NCI-H524 (cell line): ENCODE results near the gene SQOR.
"Not testable (repeated sequence)": the region's sequence is repeated elsewhere in the genome, so short reads cannot be mapped to it uniquely, and the experiment has no call there.

Experiments used
- DNase-seq, 2 experiments: peaks; one replicate each; lab custom pipeline; 2025; lab: John Stamatoyannopoulos, UW

SQOR gene

DNA sequence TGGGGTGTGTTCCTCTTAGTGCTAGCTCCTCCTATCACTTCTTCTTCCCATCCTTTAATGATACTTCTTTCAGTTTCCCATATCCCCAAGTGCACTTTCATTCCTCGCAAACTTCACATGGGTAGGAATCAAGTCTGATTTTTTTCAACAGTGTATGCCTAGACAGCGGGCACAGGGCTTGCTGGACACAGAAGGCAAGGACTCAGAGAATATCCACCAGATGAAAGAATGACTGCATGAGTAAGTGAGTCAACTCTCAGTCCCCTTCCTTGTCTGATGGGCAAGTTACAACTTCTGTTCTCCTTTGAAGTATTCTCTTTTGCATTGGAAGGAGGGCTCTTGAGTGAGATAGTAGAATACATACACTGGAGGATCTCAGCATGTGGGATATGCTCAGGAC, 3.1 kb upstream of the SQOR start:
- no peak for DNase-seq

DNA sequence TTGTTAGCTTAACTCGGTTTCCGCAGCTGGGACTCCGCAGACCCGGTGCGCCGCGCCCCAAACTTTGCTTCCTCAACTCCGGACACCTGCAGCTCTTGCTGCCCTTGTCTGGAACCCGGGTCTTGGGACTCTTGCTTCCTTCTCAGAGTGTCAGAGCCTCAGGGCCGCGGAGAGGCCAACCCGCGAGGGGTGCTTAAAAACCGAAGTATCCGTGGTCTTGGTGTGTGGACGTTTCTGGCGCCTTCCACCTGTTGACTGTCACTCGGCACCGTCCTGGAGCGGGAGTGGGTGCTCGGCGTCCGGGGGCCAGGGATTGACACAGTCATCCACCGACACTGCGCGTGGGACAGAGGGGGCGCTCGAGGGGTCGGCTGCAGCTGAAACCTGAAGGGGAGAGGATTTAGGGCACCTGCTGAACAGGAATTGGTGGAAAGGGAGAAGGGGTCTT, 386 bp downstream of the SQOR start:
- DNase-seq: peak in 1 of 2 experiments; percentile 49

DNA sequence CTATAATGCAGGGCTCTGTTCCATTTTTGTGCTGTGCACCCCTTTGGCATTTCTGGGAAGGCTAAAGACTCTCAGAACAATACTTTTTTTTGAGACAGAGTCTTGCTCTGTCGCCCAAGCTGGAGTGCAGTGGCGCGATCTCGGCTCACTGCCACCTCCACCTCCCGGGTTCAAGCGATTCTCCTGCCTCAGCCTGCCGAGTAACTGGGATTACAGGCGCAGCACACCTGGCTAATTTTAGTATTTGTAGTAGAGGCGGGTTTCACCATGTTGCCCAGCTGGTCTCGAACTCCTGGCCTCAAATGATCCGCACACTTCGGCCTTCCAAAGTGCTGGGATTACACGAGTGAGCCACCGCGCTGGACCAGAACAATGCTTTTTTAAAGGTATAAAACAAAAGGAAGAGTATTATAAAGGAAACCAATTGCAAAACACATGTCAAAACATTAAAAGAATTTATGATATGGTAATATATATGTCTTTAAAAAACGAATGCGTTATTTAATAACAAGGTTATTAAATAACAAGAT, 999 bp downstream of the SQOR start:
- DNase-seq: peak in 1 of 2 experiments; percentile 11

DNA sequence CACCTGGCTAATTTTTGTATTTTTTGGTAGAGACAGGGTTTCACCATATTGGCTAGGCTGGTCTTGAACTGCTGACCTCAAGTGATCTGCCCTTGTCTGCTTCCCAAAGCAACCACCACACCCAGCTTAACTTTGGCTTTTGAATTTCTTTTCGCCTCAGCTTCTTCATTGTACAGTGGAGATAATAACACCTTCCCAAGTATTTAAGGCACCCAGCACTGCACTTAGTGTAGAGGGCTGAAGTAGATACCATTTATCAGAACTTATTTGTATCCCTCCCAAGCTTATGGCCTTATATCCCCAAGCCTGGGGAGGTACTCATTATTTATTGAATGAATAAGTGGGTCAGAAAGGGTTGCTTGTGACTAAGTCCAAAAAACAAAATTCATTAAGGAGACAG, 2.3 kb downstream of the SQOR start:
- DNase-seq: no peak

DNA sequence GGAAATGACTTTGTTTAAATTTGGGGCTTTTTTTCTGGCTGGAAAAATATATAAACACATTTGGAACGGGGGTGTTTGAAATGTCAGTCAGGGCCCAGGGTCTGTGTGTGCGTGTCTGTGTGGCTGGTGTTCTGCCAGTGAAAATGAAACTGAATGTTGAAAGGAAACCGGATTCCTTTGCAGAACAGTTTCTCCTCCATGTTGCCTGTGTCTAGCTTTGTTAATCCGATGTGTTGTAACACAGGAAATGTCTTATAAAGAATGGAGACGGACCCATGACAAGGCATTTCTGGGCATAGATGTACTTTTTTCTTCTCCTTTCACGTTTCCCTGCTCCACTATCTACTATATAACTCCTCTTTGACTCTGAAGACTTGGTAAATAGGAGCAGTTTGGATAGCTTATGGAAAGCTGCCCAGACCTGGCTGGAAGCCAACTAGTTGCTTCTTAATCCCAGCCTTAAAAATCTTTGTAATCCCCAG, 2.8 kb downstream of the SQOR start:
- DNase-seq: peak; percentile 78 to 93

DNA sequence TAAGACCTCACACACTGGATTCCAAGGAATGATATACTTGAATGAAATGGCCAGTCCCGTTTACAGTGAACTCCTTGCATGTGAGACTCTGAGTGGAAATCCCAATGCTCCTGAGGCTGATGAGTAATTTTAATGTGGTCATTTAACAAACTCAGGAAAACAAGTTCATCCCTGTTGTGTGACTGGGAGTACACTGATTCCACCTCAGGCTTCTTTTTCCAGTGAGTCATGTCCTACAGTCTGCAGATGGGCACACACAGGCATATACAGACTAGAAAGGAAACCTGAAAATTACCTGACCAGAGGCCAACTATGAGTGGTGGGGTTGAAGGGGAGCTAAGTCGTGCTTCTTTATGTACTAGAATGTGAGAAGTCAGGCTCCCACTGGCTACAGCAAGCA, 5.8 kb downstream of the SQOR start:
- DNase-seq: no peak

DNA sequence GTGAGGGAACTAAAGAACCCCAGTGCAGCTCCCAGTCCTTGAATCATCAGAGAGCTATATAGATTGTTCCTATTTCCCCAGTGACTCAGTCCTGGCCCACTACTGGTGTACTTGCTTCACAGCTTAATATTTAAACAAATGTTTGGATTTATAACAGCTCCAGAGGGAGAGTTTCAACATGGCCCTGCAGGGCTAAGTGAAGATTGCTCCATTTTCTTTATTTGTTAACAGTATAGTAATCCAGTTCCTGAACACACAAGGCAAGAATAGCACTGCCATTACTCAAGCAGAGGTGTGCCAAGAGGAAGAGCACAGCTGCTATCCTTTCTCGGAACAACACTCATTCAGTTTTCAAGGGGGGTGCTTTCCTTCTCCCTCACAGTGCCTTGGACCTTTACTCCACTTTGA, 6.5 kb downstream of the SQOR start:
- DNase-seq: no peak

DNA sequence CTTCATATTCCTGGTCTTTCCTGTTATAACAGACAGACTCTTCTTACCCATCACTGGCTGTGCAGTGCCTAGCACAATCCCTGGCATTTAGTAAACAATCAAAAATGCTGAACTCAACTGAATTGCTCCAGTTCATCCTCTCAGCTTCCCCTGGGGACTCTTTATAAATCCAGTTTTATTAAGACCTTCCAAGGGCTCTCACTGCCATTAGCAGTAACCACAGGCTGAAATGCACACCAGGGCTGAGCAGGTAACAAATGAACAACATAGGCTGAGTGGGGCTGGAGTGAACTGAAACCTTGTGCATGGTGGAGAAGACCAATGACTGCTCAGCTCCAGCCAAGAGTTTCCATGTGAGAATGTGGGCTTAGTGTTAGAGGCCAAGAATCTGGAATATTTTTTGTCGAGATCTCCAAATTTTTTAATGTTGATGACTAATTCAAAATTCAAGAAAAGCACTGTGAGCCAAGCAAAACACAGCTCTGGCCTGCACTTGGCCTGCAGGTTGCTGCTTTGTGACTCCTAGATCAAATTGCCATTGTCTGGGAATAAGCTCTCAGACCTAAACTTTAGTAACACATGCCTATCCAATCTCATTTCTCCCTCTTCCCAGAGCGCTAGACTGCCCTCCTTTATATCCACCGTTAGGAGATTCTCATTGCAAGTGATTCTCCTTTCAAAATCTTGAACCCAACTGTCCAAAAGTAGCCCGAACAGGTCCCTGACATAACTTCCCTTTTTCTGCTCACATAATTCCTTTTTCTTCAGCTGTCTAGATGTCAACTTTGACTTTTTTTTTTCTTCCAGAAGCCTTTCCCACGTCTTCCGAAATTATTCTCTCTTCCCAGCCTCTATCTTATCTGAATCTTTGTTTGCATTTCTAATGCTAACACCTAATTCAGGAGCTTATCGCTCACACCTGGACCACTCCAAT, 7.4 kb downstream of the SQOR start:
- peak in 1 of 2 experiments; percentile 33 for DNase-seq

DNA sequence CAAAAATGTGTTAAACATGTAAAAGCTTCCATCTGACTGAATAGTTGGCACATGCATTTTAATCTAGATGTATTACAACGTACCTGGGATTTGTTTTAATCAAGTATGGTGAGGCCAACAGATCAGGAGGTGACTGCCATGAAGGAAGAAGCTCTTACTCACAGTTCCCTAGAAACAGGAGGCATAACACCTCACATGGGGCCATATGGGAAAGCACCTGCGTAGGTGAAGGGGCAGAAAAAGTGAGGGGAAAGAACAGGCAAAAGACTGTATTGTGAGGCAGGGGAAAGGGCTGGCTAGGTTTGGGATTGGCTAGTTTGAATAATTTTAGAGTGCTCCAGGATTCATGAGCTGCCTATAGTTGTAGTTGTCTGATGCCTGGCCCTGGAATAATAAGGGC, 9.6 kb downstream of the SQOR start:
- DNase-seq: no peak

DNA sequence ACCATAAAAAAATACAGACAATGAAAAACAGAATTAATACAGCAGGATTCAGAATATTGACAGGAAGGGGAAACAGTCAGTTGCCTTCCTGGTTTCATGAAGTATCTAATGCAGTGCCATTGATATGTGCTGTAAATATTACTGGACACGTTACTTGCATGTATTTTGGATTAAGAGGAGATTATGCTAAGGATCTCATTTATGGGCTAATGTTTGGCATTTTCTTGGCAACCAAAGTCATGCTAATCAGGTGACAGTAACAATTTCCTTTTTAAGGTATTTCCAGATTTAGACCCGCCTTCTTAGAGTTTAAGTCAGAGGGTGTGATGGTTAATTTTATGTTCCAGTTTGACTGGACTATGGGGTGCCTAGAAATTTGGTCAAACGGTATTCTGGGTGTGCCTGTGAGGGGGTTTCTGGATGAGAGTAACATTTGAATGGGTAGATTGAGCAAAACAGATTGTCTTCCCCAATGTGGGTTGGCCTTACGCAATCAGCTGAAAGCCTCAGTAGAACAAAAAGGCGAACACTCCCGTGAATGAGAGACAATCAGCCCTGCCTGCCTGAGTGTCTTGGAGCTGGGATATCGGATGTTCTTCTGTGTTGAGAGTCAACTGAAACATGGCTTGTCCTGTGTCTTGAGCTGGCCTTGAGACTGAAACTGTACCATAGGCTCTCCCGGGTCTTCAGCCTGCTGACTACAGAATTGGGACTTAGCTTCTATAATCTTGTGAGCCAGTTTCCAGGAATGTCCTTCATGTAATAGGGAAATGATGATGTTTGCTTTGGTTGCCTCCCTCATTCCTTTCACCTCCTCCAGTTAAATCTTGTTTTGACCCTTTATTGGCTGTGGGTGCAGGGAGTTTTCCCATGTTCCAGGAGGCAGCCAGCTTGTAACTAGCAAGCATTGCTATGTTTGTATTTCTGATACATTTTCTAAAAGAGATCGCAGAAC, 10.5 kb downstream of the SQOR start:
- DNase-seq: no peak

DNA sequence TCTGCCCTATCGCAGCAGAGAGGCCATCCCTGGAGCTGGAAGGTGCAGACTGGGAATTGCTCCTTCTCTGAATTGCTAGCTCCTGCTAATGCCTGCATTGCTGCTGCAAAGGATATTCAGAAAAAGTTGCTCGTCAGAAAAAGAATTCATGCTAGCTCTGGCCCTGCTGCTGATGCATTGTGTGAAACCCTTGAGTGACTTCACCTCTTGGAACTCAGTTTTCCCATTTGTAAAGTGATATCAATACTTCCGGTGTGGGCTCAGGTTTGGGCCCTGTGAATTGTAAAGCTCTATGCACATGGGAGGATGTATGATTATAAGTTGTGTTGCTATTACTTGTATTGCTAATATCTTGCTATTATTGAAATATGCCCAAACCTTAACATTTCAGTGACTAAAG, 11.4 kb downstream of the SQOR start:
- no peak for DNase-seq

DNA sequence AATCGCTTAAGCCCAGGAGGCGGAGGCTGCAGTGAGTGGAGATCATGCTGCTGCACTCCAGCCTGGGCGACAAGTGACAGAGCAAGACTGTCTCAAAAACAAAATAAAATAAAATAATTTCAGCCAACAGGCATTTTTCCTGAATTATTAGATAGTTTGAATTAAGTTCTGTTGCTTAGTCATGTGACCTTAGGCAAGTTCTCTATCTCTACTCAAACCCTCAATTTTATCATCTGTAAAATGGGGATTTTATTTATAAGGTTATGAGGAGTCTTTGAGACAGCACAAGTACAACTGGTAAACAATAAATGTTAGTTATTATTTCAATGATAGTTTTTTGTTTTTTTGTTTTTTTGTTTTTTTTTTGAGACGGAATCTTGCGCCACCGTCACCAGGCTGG, 13.0 kb downstream of the SQOR start:
- no peak for DNase-seq

DNA sequence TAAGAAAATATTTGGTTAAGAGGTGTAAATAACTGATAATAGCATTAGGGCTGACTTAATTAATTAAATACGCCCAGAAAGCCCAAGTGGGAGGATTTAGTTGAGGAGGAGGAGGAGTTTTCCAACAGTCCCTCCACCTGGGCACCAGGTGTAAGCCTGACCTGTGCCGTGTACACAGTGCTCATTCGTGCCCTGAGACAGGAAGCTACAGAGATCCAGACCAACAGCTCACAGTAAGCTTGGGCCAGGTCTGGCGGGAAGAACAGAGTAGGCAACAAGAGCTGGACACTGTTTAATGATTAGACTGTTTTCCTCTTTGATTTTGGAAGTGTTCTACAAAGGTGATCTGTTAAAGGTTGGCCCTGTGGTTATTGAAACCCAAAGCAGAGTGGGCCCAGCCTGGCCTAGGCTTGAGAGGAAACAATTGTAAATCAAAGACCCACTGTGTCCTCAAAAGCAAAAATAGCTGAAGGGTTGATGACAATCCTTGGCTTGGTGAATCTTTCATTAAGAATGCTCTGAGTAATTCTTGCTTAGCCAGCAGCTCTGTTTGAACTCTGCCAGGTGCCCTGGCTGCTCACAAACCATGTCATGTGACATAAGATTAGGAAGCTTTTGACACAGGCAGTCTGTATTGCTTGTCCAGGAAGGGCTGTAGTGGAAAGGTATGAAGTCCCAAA, 13.8 kb downstream of the SQOR start:
- no peak for DNase-seq

DNA sequence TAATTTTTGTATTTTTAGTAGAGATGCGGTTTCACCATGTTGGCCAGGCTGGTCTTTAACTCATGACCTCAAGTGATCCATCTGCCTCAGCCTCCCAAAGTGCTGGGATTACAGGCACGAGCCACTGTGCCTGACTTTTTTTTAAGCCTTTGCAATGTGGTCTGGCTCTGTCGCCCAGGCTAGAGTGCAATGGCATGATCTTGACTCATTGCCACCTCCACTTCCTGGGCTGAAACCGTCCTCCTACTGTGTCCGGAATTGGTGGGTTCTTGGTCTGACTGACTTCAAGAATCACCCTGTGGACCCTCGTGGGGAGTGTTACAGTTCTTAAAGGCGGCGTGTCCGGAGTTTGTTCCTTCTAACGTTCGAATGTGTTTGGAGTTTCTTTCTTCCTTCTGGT, 15.2 kb downstream of the SQOR start:
- DNase-seq: not testable (repeated sequence)

DNA sequence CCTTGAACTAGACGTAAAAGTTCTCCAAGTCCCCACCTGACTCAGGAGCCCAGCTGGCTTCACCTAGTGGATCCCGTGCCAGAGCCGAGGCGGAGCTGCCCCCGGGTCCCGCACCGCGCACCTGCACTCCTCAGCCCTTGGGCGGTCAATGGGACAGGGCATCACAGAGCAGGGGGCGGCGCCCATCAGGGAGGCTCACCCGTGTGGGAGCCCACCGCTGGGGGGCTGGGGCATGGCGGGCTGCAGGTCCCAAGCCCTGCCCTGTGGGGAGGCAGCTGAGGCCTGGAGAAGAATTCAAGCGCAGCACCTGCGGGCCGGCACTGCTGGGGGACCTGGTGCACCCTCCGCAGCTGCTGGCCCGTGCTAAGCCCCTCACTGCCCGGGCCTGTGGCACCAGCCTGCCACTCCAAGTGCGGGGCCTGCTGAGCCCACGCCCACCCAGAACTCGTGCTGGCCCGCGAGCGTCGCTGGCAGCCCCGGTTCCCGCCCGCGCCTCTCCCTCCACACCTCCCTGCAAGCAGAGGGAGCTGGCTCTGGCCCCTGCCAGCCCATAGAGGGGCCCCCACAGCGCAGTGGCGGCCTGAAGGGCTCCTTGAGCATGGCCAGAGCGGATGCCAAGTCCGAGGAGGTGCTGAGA, 16.2 kb downstream of the SQOR start:
- DNase-seq: no peak

DNA sequence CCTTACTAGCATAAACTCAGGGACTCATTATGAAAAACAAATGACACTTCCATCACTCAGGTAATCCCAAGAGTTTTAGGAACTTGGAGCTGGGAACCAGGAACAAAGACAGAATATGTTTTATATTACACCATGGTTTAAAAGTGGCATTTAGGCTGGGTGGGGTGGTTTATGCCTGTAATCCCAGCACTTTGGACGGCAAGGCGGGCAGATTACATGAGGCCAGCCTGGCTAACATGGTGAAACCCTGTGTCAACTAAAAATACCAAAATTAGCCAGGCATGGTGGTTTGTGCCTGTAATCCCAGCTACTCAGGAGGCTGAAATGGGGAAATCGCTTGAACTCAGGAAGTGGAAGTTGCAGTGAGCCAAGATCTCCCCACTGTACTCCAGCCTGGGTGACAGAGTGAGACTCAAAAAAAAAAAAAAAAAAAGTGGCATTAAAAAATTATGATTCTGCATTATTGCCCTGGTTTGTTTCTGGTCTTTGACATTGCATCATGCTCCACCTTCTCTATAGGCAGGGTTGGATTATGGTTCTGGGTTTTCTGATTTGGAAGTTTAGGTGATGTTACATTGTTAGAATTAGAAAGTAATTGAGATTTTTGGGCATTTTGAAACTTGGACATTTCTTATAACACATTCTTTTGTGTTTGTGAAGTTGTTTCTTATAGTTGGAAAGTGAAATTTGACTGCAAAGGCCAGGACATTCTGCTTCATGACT, 19.0 kb downstream of the SQOR start:
- DNase-seq: no peak

DNA sequence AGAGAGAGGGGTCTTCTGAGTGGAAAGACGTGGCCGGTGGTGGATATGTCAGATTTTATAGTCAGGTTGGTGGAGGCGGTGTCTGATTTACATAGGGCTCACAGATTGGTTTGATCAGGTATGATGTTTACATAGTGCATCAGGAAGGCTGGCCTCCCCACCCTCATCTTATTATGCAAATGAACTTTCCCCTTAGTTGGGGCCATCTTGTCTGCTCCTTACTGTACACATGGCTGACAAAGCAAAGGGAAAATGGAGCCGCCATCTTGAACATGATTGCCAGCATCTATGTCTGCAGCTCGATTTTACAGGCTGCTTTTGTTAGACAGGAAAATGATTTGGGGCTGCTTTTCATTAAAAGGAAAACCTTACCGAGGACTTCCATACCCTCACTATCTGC, 19.9 kb downstream of the SQOR start:
- DNase-seq: no peak

DNA sequence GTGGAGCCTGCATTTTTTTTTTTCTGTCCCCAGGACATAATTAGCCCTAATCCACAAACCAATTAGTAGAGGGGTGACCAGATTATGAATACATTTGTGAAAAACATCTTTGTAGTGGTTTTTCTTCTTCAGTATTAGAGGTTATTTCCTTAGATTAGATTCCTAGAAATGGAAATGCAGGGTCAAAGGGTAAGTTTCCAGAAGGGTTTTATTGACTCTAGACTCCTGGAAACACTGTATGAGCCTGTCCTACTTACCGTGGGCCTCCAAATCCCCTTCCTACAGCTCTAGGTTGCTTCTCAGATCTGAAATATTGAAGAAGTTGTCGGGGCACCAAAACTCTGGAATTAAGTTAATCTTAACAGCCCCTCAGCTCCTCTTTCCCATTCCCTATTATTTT, 22.4 kb downstream of the SQOR start:
- no peak for DNase-seq

DNA sequence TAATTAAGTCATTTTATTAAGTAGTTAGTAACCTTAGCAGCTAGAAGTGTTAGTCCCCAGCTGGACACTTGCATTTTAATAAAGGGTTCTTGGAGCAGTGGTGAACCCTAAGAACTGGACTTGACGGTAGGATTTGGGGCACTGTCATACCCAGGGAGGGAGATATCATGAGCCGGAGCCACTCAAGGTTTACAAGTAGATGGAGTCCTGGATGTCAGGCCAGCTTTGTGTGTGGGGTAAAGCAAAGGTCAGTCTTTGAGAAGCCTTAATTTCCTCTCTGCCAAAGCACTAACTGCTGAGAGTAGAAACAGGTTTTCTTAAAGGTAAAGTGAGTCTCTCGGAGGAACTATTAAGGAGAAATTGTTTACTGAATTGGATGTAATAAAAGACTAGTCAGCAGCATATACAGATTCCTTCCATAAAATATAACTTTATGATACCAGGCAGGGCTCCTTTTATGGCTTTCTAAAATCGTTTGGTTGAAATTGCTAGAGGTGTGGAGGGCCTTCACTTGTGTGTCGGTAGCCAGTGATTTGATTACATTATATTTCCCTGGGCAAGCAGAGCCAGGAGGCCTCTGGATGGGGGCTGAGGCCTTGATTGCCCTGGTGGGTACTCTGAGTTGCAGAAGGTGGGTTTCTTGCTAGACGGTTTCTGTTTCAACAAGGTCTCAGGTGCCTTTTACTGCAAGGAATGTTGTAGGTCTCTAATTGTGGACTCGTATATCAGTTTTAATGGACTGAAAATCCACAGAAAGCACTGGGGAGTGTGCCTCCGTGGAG, 23.1 kb downstream of the SQOR start:
- DNase-seq: no peak
